Natural killer cell (primary cell): ENCODE data around the gene ATRNL1. TPM values are rescaled to one million over a fixed set of nuclear protein-coding genes. Genes with fewer than 3 reads are reported as not detected.

ENCODE experiments used
- ATAC-seq, 3 donors: fragments of 150-1000 bp in 2 of 3; fragments of 200-7000 bp in 1 of 3; cut with Tn5 transposase; 1 replicate in 1 of 3; 2 replicates in 2 of 3; pipeline ENCODE4 v1.10.0; 2021; ENCODE audit warnings: mild to moderate bottlenecking in 2 of 3, moderate library complexity in 2 of 3
- DNase-seq, 2 donors: peaks; one replicate each; pipeline versions ENCODE4 v3.0.0 to v3.0.0-alpha.2; 2013 to 2021; ENCODE audit warnings: mixed read lengths in 1 of 2
- H3K27ac ChIP-seq: one replicate; pipeline ENCODE4 v1.5.1; 2013; ENCODE audit warnings: mild to moderate bottlenecking, low read length
- H3K27me3 ChIP-seq: one replicate; pipeline ENCODE4 v1.6.1; 2013; ENCODE audit warnings: low read length; ENCODE audit not compliant: control insufficient read depth, insufficient read depth
- H3K36me3 ChIP-seq: one replicate; pipeline ENCODE4 v1.6.1; 2013; ENCODE audit warnings: low read length; ENCODE audit not compliant: control insufficient read depth, insufficient read depth
- H3K4me1 ChIP-seq: one replicate; pipeline ENCODE4 v1.6.1; 2013; ENCODE audit warnings: low read length; ENCODE audit not compliant: control insufficient read depth, insufficient read depth
- H3K4me3 ChIP-seq: one replicate; pipeline ENCODE4 v1.5.1; 2013; ENCODE audit warnings: low read length
- H3K9me3 ChIP-seq: one replicate; pipeline ENCODE4 v1.6.1; 2013; ENCODE audit warnings: low read length; ENCODE audit not compliant: control insufficient read depth, insufficient read depth
- H3K27ac Mint-ChIP-seq, 2 donors: one replicate each; pipeline ENCODE4 v1.8.0; 2022; ENCODE audit warnings: mild to moderate bottlenecking in 2 of 2, mixed read lengths in 2 of 2, moderate library complexity in 1 of 2
- H3K27me3 Mint-ChIP-seq, 2 donors: one replicate each; pipeline ENCODE4 v1.8.0; 2022; ENCODE audit warnings: low read depth in 2 of 2, mixed read lengths in 2 of 2
- H3K36me3 Mint-ChIP-seq: one replicate; pipeline ENCODE4 v1.8.0; 2022; ENCODE audit warnings: mixed read lengths
- H3K4me1 Mint-ChIP-seq, 2 donors: one replicate each; pipeline ENCODE4 v1.8.0; 2022; ENCODE audit warnings: mixed read lengths in 2 of 2
- H3K4me3 Mint-ChIP-seq: one replicate; pipeline ENCODE4 v1.8.0; 2022; ENCODE audit warnings: mild to moderate bottlenecking, moderate library complexity, mixed read lengths
- H3K9me3 Mint-ChIP-seq, 2 donors: one replicate each; pipeline ENCODE4 v1.8.0; 2022; ENCODE audit warnings: mixed read lengths in 2 of 2
- WGBS: methylation state at CpG from one replicate; pipeline ENCODE4 v1.1.7; 2013; ENCODE audit warnings: missing lambda C conversion rate; ENCODE audit not compliant: insufficient coverage; 5-methylcytosine and 5-hydroxymethylcytosine counted together
- intact Hi-C: fragments of 100-400 bp; cut with micrococcal nuclease; formaldehyde crosslinking; loops from one replicate; pipeline ENCODE4 v1.14.2; 2022
- total RNA-seq, 4 donors: library from RNA; stranded (reverse); fragments of 120-200 nt in 1 of 4; gene quantifications; one replicate each; pipeline versions ENCODE4 v1.2.3 to v1.2.4, GENCODE V29; 2013 to 2022
- TF ChIP-seq, protein P1 (sequence below): fragments of 200-600 bp; IDR thresholded peaks from one replicate; pipeline ENCODE4 v1.8.0; 2022; ENCODE audit warnings: antibody characterized with exemption

The ATRNL1 gene
- total RNA-seq, 3 donors from 2014 or later (not counting 1 experiment from before 2014, with no cell fraction given) = not detected

GRCh38 chr10:115092258-115092554, 959 bp upstream of the ATRNL1 start:
- peaks cover 26% of the 10 kb centered on the region for H3K27me3 ChIP-seq

GRCh38 chr10:115092555-115093285, 445 bp upstream of the ATRNL1 start:
- H3K27me3 Mint-ChIP-seq = peaks cover 43 to 52% of the 10 kb centered on the region in 2 donors
- no peaks in the 10 kb centered on the region for H3K36me3 ChIP-seq
- DNase-seq (peak in 1 of 2 donors; percentile 21), ATAC-seq (peak; percentile 50 to 84 (median 72))
- TF ChIP-seq, protein P1, sequence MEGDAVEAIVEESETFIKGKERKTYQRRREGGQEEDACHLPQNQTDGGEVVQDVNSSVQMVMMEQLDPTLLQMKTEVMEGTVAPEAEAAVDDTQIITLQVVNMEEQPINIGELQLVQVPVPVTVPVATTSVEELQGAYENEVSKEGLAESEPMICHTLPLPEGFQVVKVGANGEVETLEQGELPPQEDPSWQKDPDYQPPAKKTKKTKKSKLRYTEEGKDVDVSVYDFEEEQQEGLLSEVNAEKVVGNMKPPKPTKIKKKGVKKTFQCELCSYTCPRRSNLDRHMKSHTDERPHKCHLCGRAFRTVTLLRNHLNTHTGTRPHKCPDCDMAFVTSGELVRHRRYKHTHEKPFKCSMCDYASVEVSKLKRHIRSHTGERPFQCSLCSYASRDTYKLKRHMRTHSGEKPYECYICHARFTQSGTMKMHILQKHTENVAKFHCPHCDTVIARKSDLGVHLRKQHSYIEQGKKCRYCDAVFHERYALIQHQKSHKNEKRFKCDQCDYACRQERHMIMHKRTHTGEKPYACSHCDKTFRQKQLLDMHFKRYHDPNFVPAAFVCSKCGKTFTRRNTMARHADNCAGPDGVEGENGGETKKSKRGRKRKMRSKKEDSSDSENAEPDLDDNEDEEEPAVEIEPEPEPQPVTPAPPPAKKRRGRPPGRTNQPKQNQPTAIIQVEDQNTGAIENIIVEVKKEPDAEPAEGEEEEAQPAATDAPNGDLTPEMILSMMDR = no peak
- H3K4me1 ChIP-seq = peaks cover 10% of the 10 kb centered on the region
- peaks cover 26% of the 10 kb centered on the region for H3K27me3 ChIP-seq
- intact Hi-C loops = no loop called here
- H3K36me3 Mint-ChIP-seq = peaks cover 5% of the 10 kb centered on the region
- H3K4me1 Mint-ChIP-seq = peaks cover 7 to 11% of the 10 kb centered on the region in 2 donors
- no peaks in the 10 kb centered on the region for H3K9me3 ChIP-seq
- WGBS = under 1% methylated on average over 70 of the region's 75 CpGs
- peak overlapping the region; percentile 16 for H3K4me3 ChIP-seq
- H3K27ac Mint-ChIP-seq = no peak overlapping the region
- no peaks in the 10 kb centered on the region for H3K9me3 Mint-ChIP-seq
- peak overlapping the region; percentile 88 for H3K4me3 Mint-ChIP-seq
- H3K27ac ChIP-seq = no peak overlapping the region

More at GRCh38 chr10:115092258-115092554, 959 bp upstream of the ATRNL1 start:
- H3K4me1 ChIP-seq = peaks cover 10% of the 10 kb centered on the region
- no peak overlapping the region for H3K27ac ChIP-seq
- H3K36me3 Mint-ChIP-seq = peaks cover 5% of the 10 kb centered on the region
- TF ChIP-seq, protein P1 = no peak
- no peaks in the 10 kb centered on the region for H3K9me3 ChIP-seq
- ATAC-seq (no peak), DNase-seq (no peak)
- H3K4me3 Mint-ChIP-seq = peak overlapping the region; percentile 88
- no peak overlapping the region for H3K27ac Mint-ChIP-seq
- no peaks in the 10 kb centered on the region for H3K9me3 Mint-ChIP-seq
- peaks cover 7 to 11% of the 10 kb centered on the region in 2 donors for H3K4me1 Mint-ChIP-seq
- H3K36me3 ChIP-seq = no peaks in the 10 kb centered on the region
- intact Hi-C loops = no loop called here
- peak overlapping the region; percentile 16 for H3K4me3 ChIP-seq
- peaks cover 42 to 57% of the 10 kb centered on the region in 2 donors for H3K27me3 Mint-ChIP-seq
- WGBS = 2% methylated on average over 10 of the region's 10 CpGs

GRCh38 chr10:115093776-115094408, 727 bp downstream of the ATRNL1 start:
- Histone ChIP-seq H3K4me3 (no peak overlapping the region), H3K27ac (no peak overlapping the region), H3K27me3 (peaks cover 28% of the 10 kb centered on the region), H3K9me3 (no peaks in the 10 kb centered on the region), H3K36me3 (no peaks in the 10 kb centered on the region), H3K4me1 (peaks cover 10% of the 10 kb centered on the region)
- Mint-ChIP-seq H3K27ac (no peak overlapping the region), H3K27me3 (peaks cover 42 to 50% of the 10 kb centered on the region in 2 donors), H3K4me1 (peaks cover 7 to 11% of the 10 kb centered on the region in 2 donors), H3K36me3 (peaks cover 5% of the 10 kb centered on the region), H3K4me3 (peak overlapping the region; percentile 81), H3K9me3 (no peaks in the 10 kb centered on the region)
- DNase-seq (peak in 1 of 2 donors; percentile 5), ATAC-seq (peak in 1 of 3 donors; percentile 18)
- WGBS = 2% methylated on average over 61 of the region's 61 CpGs
- TF ChIP-seq, protein P1 = no peak
- intact Hi-C loops = no loop called here
